Ascending aorta (tissue), 2 donors: ENCODE measurements around the gene ENTPD8. TPM values are rescaled to one million over a fixed set of nuclear protein-coding genes. Genes with fewer than 3 reads are reported as not detected.

ENCODE experiments used
- DNase-seq, 2 donors: peaks; one replicate each; pipeline ENCODE4 v3.0.0-alpha.2; 2019; ENCODE audit warnings: low spot score in 2 of 2
- H3K27ac ChIP-seq, 2 donors: fragments of 200-600 bp; sonication (generic); one replicate each; pipeline ENCODE4 v1.5.1; 2016 to 2017; ENCODE audit warnings: mild to moderate bottlenecking in 1 of 2
- H3K27me3 ChIP-seq: fragments of 200-600 bp; sonication (generic); one replicate; pipeline ENCODE4 v1.5.1; 2017
- H3K36me3 ChIP-seq, 2 donors: fragments of 200-600 bp; sonication (generic); one replicate each; pipeline ENCODE4 v1.5.1; 2016
- H3K4me1 ChIP-seq, 2 donors: fragments of 200-600 bp; sonication (generic); one replicate each; pipeline ENCODE4 v1.5.1; 2016 to 2017; ENCODE audit warnings: mild to moderate bottlenecking in 1 of 2
- H3K4me3 ChIP-seq, 2 donors: fragments of 200-600 bp; sonication (generic); one replicate each; pipeline ENCODE4 v1.5.1; 2016 to 2017; ENCODE audit warnings: mild to moderate bottlenecking in 1 of 2
- H3K9me3 ChIP-seq, 2 donors: fragments of 200-600 bp; sonication (generic); one replicate each; pipeline ENCODE4 v1.5.1; 2016
- intact Hi-C: fragments of 100-400 bp; cut with DNase I; formaldehyde crosslinking; loops from one replicate; pipeline ENCODE4 v1.15.1; 2023
- total RNA-seq: library from RNA; depleted of rRNA; stranded (reverse); fragments of >200 nt; gene quantifications from one replicate; pipeline ENCODE4 v1.1.0, GENCODE V29; 2016
- TF ChIP-seq, protein P1 (sequence below), 3 experiments: fragments of 200-600 bp in 2 of 3; fragments of 450-650 bp in 1 of 3; sonication (generic) in 2 of 3; IDR thresholded peaks; one replicate each; pipeline ENCODE4 v1.5.1; 2016 to 2019; ENCODE audit warnings: antibody characterized with exemption in 3 of 3, mild to moderate bottlenecking in 1 of 3, moderate library complexity in 1 of 3

Gene ENTPD8, protein sequence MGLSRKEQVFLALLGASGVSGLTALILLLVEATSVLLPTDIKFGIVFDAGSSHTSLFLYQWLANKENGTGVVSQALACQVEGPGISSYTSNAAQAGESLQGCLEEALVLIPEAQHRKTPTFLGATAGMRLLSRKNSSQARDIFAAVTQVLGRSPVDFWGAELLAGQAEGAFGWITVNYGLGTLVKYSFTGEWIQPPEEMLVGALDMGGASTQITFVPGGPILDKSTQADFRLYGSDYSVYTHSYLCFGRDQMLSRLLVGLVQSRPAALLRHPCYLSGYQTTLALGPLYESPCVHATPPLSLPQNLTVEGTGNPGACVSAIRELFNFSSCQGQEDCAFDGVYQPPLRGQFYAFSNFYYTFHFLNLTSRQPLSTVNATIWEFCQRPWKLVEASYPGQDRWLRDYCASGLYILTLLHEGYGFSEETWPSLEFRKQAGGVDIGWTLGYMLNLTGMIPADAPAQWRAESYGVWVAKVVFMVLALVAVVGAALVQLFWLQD
- not detected for total RNA-seq

DNA sequence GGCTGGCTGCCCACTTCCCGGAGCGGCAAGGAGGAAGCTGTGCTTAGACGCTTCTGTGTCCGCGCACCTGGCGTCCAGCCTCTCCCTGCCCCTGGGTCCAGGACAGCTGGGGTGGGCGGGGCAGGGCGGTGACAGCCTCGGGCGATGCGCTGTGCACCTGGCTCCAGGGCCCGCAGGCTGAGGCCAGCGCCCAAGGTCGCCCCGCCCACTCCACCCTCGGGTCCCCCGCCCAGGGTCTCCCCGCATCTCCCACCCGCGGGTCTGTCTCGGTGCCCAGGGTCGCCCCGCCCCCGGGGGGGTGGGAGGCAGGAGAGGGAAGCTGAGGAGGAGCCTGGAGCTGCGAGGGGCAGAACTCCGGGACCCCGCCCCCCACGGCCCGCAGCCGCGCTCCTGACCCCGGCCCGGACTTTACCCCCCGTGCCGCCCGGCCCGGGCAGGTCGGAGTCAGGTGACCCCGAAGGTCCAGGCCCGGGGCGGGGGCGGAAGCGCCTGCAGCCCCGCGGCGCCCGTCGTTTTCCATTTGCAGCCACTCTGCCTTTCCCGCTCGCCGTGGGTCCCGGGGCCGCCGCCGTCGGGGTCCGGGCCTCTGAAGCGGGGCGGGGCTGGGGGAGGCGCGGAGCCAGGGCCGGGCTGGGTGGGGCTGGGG is at the start of gene ENTPD8:
Gene ENTPD8 (minus strand): TSS at position 69 of the 646 bp plus-strand sequence. CDS start 3,072 bp downstream, outside the sequence.
- Histone ChIP-seq H3K36me3 (no peaks in the 10 kb centered on the region), H3K9me3 (no peaks in the 10 kb centered on the region), H3K27me3 (peaks cover 3% of the 10 kb centered on the region), H3K27ac (no peak within 1 kb of the TSS), H3K4me3 (peak within 1 kb of the TSS; percentile 36 to 53), H3K4me1 (peaks cover 0 to 12% of the 10 kb centered on the region in 2 donors)
- TF ChIP-seq, protein P1, sequence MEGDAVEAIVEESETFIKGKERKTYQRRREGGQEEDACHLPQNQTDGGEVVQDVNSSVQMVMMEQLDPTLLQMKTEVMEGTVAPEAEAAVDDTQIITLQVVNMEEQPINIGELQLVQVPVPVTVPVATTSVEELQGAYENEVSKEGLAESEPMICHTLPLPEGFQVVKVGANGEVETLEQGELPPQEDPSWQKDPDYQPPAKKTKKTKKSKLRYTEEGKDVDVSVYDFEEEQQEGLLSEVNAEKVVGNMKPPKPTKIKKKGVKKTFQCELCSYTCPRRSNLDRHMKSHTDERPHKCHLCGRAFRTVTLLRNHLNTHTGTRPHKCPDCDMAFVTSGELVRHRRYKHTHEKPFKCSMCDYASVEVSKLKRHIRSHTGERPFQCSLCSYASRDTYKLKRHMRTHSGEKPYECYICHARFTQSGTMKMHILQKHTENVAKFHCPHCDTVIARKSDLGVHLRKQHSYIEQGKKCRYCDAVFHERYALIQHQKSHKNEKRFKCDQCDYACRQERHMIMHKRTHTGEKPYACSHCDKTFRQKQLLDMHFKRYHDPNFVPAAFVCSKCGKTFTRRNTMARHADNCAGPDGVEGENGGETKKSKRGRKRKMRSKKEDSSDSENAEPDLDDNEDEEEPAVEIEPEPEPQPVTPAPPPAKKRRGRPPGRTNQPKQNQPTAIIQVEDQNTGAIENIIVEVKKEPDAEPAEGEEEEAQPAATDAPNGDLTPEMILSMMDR (IDR thresholded peaks at IDR 0.05), result no peak
- intact Hi-C loops, result no loop called here
- DNase-seq, result no peak

DNA sequence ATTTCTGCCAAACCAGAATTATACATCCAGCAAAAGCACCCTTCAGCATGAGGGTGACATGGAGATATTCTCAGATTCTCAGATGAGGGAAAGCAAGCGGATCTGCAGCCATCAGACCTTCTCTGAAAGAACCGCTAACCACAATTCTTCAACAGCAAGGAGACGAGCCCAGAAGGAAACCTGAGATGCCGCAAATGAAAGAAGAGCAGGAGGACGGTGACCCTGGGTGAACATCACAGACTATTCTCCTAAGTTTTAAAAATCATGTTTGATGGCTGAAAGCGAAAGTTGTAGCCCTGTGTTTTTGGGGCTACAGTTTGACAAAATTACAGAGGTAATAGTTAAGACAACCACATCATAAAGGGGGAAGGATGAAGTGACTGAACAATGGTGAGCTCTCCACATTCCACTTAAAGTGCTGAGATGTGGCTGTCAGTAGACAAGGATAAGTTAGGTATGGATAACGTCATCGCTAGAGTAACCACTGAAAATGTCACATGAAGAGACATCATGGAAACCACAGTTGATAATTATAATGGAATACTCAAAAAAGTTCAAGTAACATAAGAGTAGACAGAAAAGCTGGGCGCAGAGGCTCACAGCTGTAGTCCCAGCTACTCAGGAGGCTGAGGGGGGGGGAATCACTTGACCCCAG is 49.5 kb upstream of the ENTPD8 start:
- H3K27me3 ChIP-seq, result no peaks in the 10 kb centered on the region
- H3K36me3 ChIP-seq, result peaks cover 0 to 12% of the 10 kb centered on the region in 2 donors
- intact Hi-C loops, result no loop called here
- no peaks in the 10 kb centered on the region for H3K4me1 ChIP-seq
- no peak overlapping the region for H3K27ac ChIP-seq
- DNase-seq, result no peak
- TF ChIP-seq, protein P1 (IDR thresholded peaks at IDR 0.05), result no peak
- no peaks in the 10 kb centered on the region for H3K9me3 ChIP-seq
- H3K4me3 ChIP-seq, result no peak overlapping the region

DNA sequence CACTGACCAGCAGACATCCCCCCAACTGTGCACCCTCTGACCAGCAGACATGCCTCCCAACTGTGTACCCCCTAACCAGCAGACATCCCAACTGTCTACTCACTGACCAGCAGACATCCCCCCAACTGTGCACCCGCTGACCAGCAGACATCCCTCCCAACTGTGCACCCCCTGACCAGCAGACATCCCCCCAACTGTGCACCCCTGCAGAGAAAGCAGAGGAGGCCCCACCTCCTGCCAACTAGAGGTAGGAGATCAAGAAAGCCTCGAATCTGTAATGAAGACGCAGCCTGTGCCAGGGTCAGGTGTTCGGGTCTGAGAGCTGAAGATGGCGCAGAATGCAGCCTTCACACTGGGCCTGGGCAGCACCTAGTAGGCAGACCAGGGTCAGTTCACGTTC is 47.7 kb upstream of the ENTPD8 start:
- Histone ChIP-seq H3K36me3 (peaks cover 0 to 12% of the 10 kb centered on the region in 2 donors), H3K27ac (no peak overlapping the region), H3K27me3 (no peaks in the 10 kb centered on the region), H3K4me3 (no peak overlapping the region), H3K4me1 (no peaks in the 10 kb centered on the region), H3K9me3 (no peaks in the 10 kb centered on the region)
- intact Hi-C loops, result no loop called here
- TF ChIP-seq, protein P1 (IDR thresholded peaks at IDR 0.05), result no peak
- no peak for DNase-seq

DNA sequence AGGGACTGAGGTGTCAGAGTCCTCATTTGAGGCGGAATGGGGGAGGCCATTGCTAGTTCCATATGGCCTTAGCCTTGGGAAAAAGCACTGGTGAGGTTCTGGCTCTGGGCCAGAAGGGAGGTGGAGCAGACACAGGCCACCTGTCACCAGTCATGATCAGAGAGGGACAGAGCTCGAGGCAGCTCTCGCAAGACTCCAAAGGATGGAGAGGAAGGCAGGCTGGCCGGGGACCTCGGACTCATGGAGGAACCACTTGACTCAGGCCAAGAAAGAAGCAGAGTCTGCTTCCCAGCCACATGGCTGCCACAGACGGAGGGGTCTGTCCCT is 47.1 kb upstream of the ENTPD8 start:
- H3K9me3 ChIP-seq, result no peaks in the 10 kb centered on the region
- peaks cover 0 to 12% of the 10 kb centered on the region in 2 donors for H3K36me3 ChIP-seq
- no peak for DNase-seq
- intact Hi-C loops, result no loop called here
- no peak overlapping the region for H3K4me3 ChIP-seq
- H3K27me3 ChIP-seq, result no peaks in the 10 kb centered on the region
- TF ChIP-seq, protein P1 (IDR thresholded peaks at IDR 0.05), result no peak
- no peaks in the 10 kb centered on the region for H3K4me1 ChIP-seq
- no peak overlapping the region for H3K27ac ChIP-seq

DNA sequence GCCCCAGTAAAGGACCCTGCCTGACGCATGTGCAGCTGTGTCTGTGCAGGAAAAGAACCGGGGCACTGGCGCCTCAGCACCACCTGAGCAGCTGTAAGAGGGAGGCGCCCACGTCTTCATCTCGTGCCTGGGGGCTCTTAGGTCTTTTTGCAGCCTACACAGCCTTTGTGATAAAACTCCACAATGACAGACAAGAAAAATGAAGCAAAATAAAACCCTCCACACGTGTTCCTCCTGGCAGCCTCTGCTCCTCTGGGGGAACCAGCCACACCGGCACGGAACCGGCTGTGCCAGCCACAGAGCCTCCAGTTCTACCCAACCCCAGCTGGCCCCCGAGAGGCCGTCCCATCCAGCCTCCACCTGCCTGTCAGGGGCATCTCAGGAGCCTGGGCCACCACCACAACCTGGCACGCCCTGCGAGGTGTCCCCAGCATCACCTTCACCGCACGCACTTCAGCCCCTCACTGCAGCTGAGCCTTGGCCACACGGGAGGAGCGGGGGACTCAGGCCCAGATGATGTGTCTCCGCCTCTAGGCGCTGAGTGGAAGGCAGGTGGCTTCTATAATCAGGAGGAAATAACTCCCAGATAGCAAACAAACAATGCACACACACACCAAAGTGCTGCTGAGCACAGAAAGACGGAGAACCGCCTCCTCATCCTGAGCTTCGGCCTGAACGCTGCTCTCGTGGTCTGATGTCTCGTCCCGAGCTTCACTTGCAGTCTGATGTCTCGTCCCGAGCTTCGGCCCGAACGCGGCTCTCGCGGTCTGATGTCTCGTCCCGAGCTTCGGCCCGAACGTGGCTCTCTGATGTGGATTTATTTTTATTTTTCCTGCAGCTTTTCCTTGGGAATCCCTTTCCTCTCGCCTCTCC is 46.5 kb upstream of the ENTPD8 start:
- TF ChIP-seq, protein P1 (IDR thresholded peaks at IDR 0.05), result no peak
- DNase-seq, result no peak
- H3K9me3 ChIP-seq, result no peaks in the 10 kb centered on the region

More for the DNA sequence above, 46.5 kb upstream of the ENTPD8 start:
- Histone ChIP-seq H3K4me1 (no peaks in the 10 kb centered on the region), H3K36me3 (peaks cover 0 to 12% of the 10 kb centered on the region in 2 donors), H3K4me3 (no peak overlapping the region), H3K27me3 (no peaks in the 10 kb centered on the region), H3K27ac (no peak overlapping the region)
- intact Hi-C loops, result no loop called here
